ENCODE data around the gene PODXL2. TPM values are rescaled to one million over a fixed set of nuclear protein-coding genes. Genes with fewer than 3 reads are reported as not detected.

PODXL2 gene
- polyA plus RNA-seq, 1 donor (not counting 4 experiments of a cell fraction or from before 2014, with no cell fraction given): 1.6 TPM

GRCh38 chr3:127699416-127700300, 70.7 kb downstream of the PODXL2 start:
- H4K20me1 ChIP-seq (ENCODE audit: control insufficient read depth, extremely low read depth, insufficient read depth, low read length): no peaks in the 10 kb centered on the region
- H3K4me1 ChIP-seq (ENCODE audit: control insufficient read depth, extremely low read depth, insufficient read depth, low read length): peaks cover 14% of the 10 kb centered on the region
- no peaks in the 10 kb centered on the region for H3K9me3 ChIP-seq (ENCODE audit: control insufficient read depth, low read depth, low read length)
- H3K4me3 ChIP-seq (ENCODE audit: control insufficient read depth in 2 of 3, extremely low read depth in 1 of 3, insufficient read depth in 2 of 3, low read depth in 1 of 3, low read length in 3 of 3): no peak overlapping the region
- TF ChIP-seq, protein P1, sequence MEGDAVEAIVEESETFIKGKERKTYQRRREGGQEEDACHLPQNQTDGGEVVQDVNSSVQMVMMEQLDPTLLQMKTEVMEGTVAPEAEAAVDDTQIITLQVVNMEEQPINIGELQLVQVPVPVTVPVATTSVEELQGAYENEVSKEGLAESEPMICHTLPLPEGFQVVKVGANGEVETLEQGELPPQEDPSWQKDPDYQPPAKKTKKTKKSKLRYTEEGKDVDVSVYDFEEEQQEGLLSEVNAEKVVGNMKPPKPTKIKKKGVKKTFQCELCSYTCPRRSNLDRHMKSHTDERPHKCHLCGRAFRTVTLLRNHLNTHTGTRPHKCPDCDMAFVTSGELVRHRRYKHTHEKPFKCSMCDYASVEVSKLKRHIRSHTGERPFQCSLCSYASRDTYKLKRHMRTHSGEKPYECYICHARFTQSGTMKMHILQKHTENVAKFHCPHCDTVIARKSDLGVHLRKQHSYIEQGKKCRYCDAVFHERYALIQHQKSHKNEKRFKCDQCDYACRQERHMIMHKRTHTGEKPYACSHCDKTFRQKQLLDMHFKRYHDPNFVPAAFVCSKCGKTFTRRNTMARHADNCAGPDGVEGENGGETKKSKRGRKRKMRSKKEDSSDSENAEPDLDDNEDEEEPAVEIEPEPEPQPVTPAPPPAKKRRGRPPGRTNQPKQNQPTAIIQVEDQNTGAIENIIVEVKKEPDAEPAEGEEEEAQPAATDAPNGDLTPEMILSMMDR (optimal IDR thresholded peaks at IDR 0.05 in 1 of 3, IDR thresholded peaks at IDR 0.05 in 1 of 3, conservative IDR thresholded peaks at IDR 0.05 in 1 of 3; ENCODE audit: extremely low read depth in 1 of 3, insufficient read depth in 2 of 3, low read length in 3 of 3): no peak
- TF ChIP-seq EZH2 (IDR thresholded peaks at IDR 0.05; ENCODE audit: low read length): no peak
- no peak for DNase-seq (ENCODE audit: low read depth, low spot score)
- no peak overlapping the region for H3K27ac ChIP-seq (ENCODE audit: control insufficient read depth, insufficient read depth, low read length)
- no peak overlapping the region for H3K9ac ChIP-seq (ENCODE audit: control insufficient read depth, extremely low read depth, insufficient read depth, low read length)
- dilution Hi-C loops (cut with MboI; ENCODE audit: extremely low pct_ligation_motif_present, low sequenced_read_pairs): no loop called here
- no peaks in the 10 kb centered on the region for H3K79me2 ChIP-seq (ENCODE audit: control insufficient read depth, insufficient read depth, low read length)
- peak; percentile 43 for FAIRE-seq
- H3K27me3 ChIP-seq (ENCODE audit: control insufficient read depth, extremely low read depth, insufficient read depth, low read length): no peaks in the 10 kb centered on the region
- H3K9me1 ChIP-seq (ENCODE audit: control insufficient read depth, extremely low read depth, insufficient read depth, low read length): no peaks in the 10 kb centered on the region
- H3K36me3 ChIP-seq (ENCODE audit: control insufficient read depth in 2 of 2, extremely low read depth in 1 of 2, insufficient read depth in 2 of 2, low read length in 2 of 2): no peaks in the 10 kb centered on the region
- no peak overlapping the region for H3K4me2 ChIP-seq (ENCODE audit: control insufficient read depth, extremely low read depth, insufficient read depth, low read depth, low read length)
- no peak overlapping the region for H2AFZ ChIP-seq (ENCODE audit: control insufficient read depth, low read length)

DNA sequence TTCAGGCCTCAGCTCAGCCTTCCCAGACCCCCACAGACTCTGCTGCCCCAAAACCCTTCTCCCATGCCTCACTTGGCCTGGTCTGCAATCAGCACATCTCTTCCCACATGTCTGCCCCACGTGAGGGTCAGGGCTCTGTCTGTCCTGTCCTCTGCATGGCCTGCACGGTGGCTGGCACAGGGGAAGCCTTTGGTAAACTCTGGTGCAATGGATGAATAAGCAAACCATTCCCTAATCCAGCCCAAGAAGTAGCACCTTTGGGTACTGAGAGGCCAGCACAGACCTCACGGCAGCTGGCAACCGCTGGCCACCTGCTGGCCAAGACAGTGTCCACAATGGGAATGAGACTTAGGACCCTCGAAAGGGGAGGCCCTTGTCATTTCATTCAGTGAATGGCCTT, 71.4 kb downstream of the PODXL2 start:
- dilution Hi-C loops (cut with MboI; ENCODE audit: extremely low pct_ligation_motif_present, low sequenced_read_pairs): no loop called here
- no peak overlapping the region for H2AFZ ChIP-seq (ENCODE audit: control insufficient read depth, low read length)
- no peaks in the 10 kb centered on the region for H3K9me3 ChIP-seq (ENCODE audit: control insufficient read depth, low read depth, low read length)
- peaks cover 12% of the 10 kb centered on the region for H3K4me1 ChIP-seq (ENCODE audit: control insufficient read depth, extremely low read depth, insufficient read depth, low read length)
- no peak overlapping the region for H3K4me2 ChIP-seq (ENCODE audit: control insufficient read depth, extremely low read depth, insufficient read depth, low read depth, low read length)
- no peak overlapping the region for H3K9ac ChIP-seq (ENCODE audit: control insufficient read depth, extremely low read depth, insufficient read depth, low read length)
- H3K36me3 ChIP-seq (ENCODE audit: control insufficient read depth in 2 of 2, extremely low read depth in 1 of 2, insufficient read depth in 2 of 2, low read length in 2 of 2): no peaks in the 10 kb centered on the region
- no peak for TF ChIP-seq EZH2 (IDR thresholded peaks at IDR 0.05; ENCODE audit: low read length)
- TF ChIP-seq, protein P1 (optimal IDR thresholded peaks at IDR 0.05 in 1 of 3, IDR thresholded peaks at IDR 0.05 in 1 of 3, conservative IDR thresholded peaks at IDR 0.05 in 1 of 3; ENCODE audit: extremely low read depth in 1 of 3, insufficient read depth in 2 of 3, low read length in 3 of 3): no peak
- FAIRE-seq (no peak), DNase-seq (ENCODE audit: low read depth, low spot score) (no peak)
- H4K20me1 ChIP-seq (ENCODE audit: control insufficient read depth, extremely low read depth, insufficient read depth, low read length): no peaks in the 10 kb centered on the region
- no peaks in the 10 kb centered on the region for H3K27me3 ChIP-seq (ENCODE audit: control insufficient read depth, extremely low read depth, insufficient read depth, low read length)
- no peaks in the 10 kb centered on the region for H3K9me1 ChIP-seq (ENCODE audit: control insufficient read depth, extremely low read depth, insufficient read depth, low read length)
- no peaks in the 10 kb centered on the region for H3K79me2 ChIP-seq (ENCODE audit: control insufficient read depth, insufficient read depth, low read length)
- no peak overlapping the region for H3K27ac ChIP-seq (ENCODE audit: control insufficient read depth, insufficient read depth, low read length)
- no peak overlapping the region for H3K4me3 ChIP-seq (ENCODE audit: control insufficient read depth in 2 of 3, extremely low read depth in 1 of 3, insufficient read depth in 2 of 3, low read depth in 1 of 3, low read length in 3 of 3)

All from keratinocyte (primary cell).